ENCODE measurements around the gene RRAD.
A peak's percentile ranks its signal among the peaks of the same experiment; 100 is the strongest.

The RRAD gene

DNA sequence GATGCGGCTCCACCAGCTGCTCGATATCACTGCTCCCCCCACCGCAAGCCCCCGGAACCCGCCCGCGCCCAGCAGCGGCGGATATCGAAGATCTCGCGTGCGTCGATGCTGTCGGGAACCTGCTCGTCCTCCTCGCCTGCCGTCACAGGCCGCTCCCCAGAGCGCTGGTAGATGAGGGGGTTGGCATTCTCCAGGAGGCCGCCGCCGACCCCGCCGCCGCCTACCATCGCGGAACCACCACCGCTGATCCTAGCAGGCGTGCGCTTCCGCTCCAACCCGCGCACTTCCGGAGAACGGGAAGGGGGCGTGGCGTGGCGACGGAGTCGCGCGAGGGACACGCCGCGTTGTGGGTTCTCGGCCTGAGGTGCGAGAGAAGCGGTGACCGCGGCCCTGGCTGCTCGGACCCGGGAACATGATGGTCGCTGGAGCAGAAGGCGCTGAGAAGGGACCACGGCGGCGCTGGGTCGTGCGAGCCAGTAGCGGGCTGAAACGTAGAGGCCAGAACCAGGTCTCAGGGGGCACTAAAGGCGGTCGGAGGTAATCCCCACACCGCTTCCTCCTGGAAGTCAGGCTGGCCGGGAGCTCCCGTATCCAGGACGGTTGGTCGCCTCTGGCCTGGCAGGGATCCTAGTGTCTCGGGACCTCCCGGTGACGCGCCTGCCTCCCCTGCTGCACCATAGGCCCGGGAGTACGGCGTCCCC is 9.0 kb upstream of the RRAD start, which contains the start of gene CIAO2B:
TSS of gene CIAO2B (minus strand) at position 265 of the 701 bp plus-strand sequence. CDS start at position 227, 38 bp downstream.
- DNase-seq (ENCODE audit: low read depth in 1 of 2, low spot score in 1 of 2) = peak; percentile 79 to 81

DNA sequence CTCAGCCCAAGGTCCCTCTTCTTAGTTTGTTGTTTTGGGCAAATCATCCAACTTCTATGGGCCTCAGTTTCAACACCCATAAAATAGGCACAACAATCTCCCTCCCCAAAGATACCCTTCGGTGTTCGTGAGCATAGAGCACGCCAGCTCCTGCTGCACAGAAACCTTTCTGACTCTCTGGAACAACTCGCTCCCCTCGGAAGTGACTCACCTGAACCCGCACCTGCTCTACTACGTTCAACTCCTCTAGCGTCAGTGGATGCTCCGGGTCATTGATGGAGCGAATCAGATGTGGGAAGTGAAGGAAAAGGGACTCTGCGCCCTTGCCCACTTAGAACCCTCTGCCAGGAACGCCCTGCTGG is 8.4 kb upstream of the RRAD start:
- peak; percentile 39 to 42 for DNase-seq (ENCODE audit: low read depth in 1 of 2, low spot score in 1 of 2)

- no peak for DNase-seq (ENCODE audit: low read depth in 1 of 2, low spot score in 1 of 2)
Observed at GRCh38 chr16:66932076-66932475, 6.7 kb upstream of the RRAD start.

DNA sequence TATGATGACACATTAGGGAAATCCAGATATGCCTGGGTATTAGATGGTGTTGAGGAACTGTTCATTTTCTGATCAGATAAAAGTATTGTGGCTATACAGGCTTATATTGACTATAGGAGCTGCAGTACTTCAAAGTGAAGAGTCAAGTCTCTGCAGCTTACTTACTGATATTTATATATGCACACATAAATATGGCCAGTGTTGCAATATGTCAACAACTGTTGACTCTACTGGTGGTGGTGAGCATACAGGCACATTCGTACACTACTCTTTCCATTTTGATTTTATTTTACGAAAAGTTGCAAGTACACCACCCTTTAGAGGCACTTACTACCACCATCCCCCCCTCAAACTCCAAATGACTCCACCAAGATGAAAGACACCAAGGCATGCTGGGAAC is 6.3 kb upstream of the RRAD start:
- DNase-seq (ENCODE audit: low read depth in 1 of 2, low spot score in 1 of 2) = no peak

GRCh38 chr16:66930189-66930588 is 4.9 kb upstream of the RRAD start:
- DNase-seq (ENCODE audit: low read depth in 1 of 2, low spot score in 1 of 2) = no peak

- DNase-seq (ENCODE audit: low read depth in 1 of 2, low spot score in 1 of 2) = no peak
Observed at GRCh38 chr16:66928702-66929388, 3.5 kb upstream of the RRAD start.

- no peak for DNase-seq (ENCODE audit: low read depth in 1 of 2, low spot score in 1 of 2)
Observed at GRCh38 chr16:66927918-66928649, 2.7 kb upstream of the RRAD start.

GRCh38 chr16:66926961-66927436 is 1.7 kb upstream of the RRAD start:
- DNase-seq (ENCODE audit: low read depth in 1 of 2, low spot score in 1 of 2) = no peak

GRCh38 chr16:66926171-66926947 is 1.0 kb upstream of the RRAD start:
- DNase-seq (ENCODE audit: low read depth in 1 of 2, low spot score in 1 of 2) = no peak

- DNase-seq (ENCODE audit: low read depth in 1 of 2, low spot score in 1 of 2) = no peak
Observed at GRCh38 chr16:66924527-66925321, 611 bp downstream of the RRAD start.

DNA sequence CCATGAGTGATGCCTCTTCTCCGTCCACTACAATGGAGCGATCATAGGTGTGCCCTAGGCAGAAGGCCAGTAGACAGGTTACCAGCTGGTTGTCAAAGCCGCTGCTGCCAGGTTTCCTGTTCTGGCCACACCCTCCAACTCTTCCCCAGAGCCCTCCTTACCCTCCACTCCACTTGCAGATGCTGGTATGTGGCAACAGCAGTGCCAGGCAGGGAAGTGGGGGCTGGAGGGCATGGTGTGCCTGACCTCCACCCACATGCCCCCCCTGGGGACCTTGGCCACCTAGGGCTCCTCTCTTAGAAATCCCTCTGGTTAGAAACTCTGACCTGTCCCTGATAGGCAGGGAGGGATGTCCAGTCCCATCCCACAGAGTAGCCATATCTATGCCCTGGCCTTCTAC is 1.5 kb downstream of the RRAD start:
- DNase-seq (ENCODE audit: low read depth in 1 of 2, low spot score in 1 of 2) = no peak

- DNase-seq (ENCODE audit: low read depth in 1 of 2, low spot score in 1 of 2) = no peak
Observed at GRCh38 chr16:66923247-66923731, 2.0 kb downstream of the RRAD start.

GRCh38 chr16:66921729-66922450 is 3.4 kb downstream of the RRAD start:
- DNase-seq (ENCODE audit: low read depth in 1 of 2, low spot score in 1 of 2) = no peak

GRCh38 chr16:66920924-66921680 is 4.2 kb downstream of the RRAD start:
- DNase-seq (ENCODE audit: low read depth in 1 of 2, low spot score in 1 of 2) = no peak

- DNase-seq (ENCODE audit: low read depth in 1 of 2, low spot score in 1 of 2) = no peak
Observed at GRCh38 chr16:66920299-66920590, 5.1 kb downstream of the RRAD start.

DNA sequence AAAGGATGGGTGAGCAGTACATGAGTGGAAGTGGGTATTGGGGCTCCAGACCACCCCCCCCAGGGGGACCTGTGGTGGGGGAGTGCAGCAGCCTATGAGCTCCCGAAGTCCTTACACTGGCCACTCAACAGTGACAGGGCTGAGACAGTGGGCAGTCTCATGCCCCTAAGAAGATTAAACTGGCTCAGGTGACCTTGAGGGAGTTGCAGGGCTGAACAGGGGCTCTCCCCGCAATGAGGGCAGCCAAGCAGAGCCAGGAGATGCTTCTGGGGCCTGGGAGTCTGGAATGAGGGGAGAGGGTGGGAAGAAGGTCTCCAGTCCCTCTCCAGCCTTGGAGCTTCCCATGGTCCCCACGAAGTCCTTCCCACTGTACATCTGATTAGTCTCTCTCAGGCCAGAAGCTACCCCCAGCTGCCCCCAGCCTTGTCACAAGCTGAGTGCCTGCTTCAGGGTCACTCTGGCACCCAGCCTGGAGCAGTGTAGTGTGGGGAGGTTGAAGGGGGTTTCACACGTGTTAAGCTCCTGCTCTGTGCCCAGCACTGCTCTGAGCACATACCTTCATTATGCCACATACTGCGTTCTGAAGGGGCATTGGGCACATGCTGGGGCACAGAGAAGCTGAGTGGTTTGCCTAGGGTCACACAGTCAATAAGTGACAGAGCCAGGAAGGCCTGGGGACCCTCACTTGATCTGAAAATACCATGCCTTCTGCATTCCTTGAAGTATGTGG is 5.6 kb downstream of the RRAD start:
- no peak for DNase-seq (ENCODE audit: low read depth in 1 of 2, low spot score in 1 of 2)

DNA sequence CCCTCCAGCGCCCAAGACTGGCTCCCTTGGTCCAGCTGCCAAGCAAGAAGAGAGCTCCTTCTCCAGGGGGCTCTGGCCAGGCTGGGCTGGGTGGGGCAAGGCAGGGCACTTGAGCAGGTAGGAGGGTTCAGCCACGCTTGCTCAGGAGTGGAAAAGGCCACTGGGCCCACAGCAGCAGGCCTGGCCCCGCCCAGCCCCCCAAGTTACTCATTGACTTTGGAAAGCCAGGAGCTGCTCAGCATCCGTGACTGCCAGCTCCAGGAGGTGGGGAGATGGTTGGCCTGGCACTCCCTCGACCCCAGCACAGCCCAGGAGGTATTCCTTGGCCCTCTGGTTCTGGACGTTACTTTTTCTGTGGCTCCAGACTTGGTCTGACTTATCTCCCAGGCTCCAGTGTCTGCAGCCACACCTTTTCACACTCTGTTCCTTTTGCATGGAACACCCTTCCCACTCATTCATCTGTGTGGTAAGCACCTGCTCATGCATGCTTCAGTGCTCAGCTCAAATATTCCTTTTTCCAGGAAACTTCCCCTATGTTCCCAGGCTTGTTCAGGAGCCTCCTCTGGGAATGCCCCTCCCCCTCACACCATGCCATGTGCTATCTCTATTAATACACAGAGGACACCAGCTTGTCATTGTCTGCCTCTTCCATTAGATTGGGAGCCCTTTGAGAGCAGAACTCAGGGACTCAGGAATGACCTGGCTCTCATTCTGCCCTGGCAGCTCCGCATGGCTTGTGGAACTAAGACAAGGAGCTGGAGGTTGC is 6.3 kb downstream of the RRAD start, which contains the start of gene CDH16:
TSS of gene CDH16 (minus strand) at position 83 of the 766 bp plus-strand sequence. CDS start 820 bp downstream, outside the sequence.
- no peak for DNase-seq (ENCODE audit: low read depth in 1 of 2, low spot score in 1 of 2)
